HepG2 (cell line): ENCODE measurements around the gene TNFAIP6. TPM values are rescaled to one million over a fixed set of nuclear protein-coding genes. Genes with fewer than 3 reads are reported as not detected.
A peak's percentile ranks its signal among the peaks of the same experiment; 100 is the strongest.

Source experiments
- ARHGAP35 ChIP-seq: sonication (generic); formaldehyde crosslinking; IDR thresholded peaks from 2 replicates; pipeline ENCODE4 v1.9.0; 2022; ENCODE audit warnings: mild to moderate bottlenecking, inconsistent platforms, moderate library complexity, missing genetic modification reagents, borderline replicate concordance
- ARNT ChIP-seq: fragments of 450-650 bp; IDR thresholded peaks from 2 replicates; pipeline ENCODE4 v1.6.1; 2017
- BCL3 ChIP-seq: sonication (generic); formaldehyde crosslinking; IDR thresholded peaks from 2 replicates; pipeline ENCODE4 v1.5.1; 2020; ENCODE audit warnings: mild to moderate bottlenecking, missing genetic modification reagents, moderate library complexity
- BCLAF1 ChIP-seq: fragments of 450-650 bp; IDR thresholded peaks from 2 replicates; pipeline ENCODE4 v1.6.1; 2017; ENCODE audit warnings: mild to moderate bottlenecking
- FOXO1 ChIP-seq: sonication (generic); formaldehyde crosslinking; IDR thresholded peaks from 2 replicates; pipeline ENCODE4 v1.4.0; 2020; ENCODE audit warnings: missing genetic modification reagents
- GFI1 ChIP-seq: sonication (generic); formaldehyde crosslinking; IDR thresholded peaks from 2 replicates; pipeline ENCODE4 v1.5.0; 2020; ENCODE audit warnings: missing genetic modification reagents, mild to moderate bottlenecking, borderline replicate concordance
- JARID2 ChIP-seq: sonication (generic); formaldehyde crosslinking; IDR thresholded peaks from 2 replicates; pipeline ENCODE4 v1.8.1; 2023; ENCODE audit warnings: missing genetic modification reagents, inconsistent platforms; ENCODE audit not compliant: insufficient replicate concordance
- MEF2D ChIP-seq: sonication (generic); formaldehyde crosslinking; IDR thresholded peaks from 2 replicates; pipeline ENCODE4 v1.5.1; 2020; ENCODE audit warnings: mild to moderate bottlenecking, missing genetic modification reagents
- NFRKB ChIP-seq: fragments of 450-650 bp; IDR thresholded peaks from 2 replicates; pipeline ENCODE4 v1.6.1; 2017
- PCBP2 ChIP-seq: fragments of 200-400 bp; formaldehyde crosslinking; optimal IDR thresholded peaks from 2 replicates; pipeline ENCODE3; 2018; ENCODE audit warnings: low read length, low read depth; ENCODE audit not compliant: poor library complexity, severe bottlenecking
- PHF21A ChIP-seq: sonication (generic); formaldehyde crosslinking; IDR thresholded peaks from 2 replicates; pipeline ENCODE4 v1.5.0; 2020; ENCODE audit warnings: mild to moderate bottlenecking, missing genetic modification reagents
- ZBTB43 ChIP-seq: sonication (generic); formaldehyde crosslinking; conservative IDR thresholded peaks from 2 replicates; pipeline ENCODE4 v1.4.0; 2020; ENCODE audit warnings: missing genetic modification reagents
- ZFP90 ChIP-seq: sonication (generic); formaldehyde crosslinking; IDR thresholded peaks from 2 replicates; pipeline ENCODE4 v1.8.0; 2022; ENCODE audit warnings: missing genetic modification reagents, mild to moderate bottlenecking, inconsistent platforms, borderline replicate concordance
- ZNF136 ChIP-seq: sonication (generic); formaldehyde crosslinking; IDR thresholded peaks from 2 replicates; pipeline ENCODE4 v1.8.1; 2022; ENCODE audit warnings: low read depth, mild to moderate bottlenecking, moderate library complexity, missing genetic modification reagents
- ZNF446 ChIP-seq: sonication (generic); formaldehyde crosslinking; IDR thresholded peaks from 2 replicates; pipeline ENCODE4 v1.5.0; 2020; ENCODE audit warnings: mild to moderate bottlenecking, missing genetic modification reagents
- ZNF629 ChIP-seq: sonication (generic); formaldehyde crosslinking; conservative IDR thresholded peaks from 2 replicates; pipeline ENCODE4 v1.5.0; 2020; ENCODE audit warnings: missing genetic modification reagents
- ZNF7 ChIP-seq: IDR thresholded peaks from 2 replicates; pipeline ENCODE4 v1.6.1; 2016; ENCODE audit warnings: missing biosample characterization, missing genetic modification reagents
- polyA plus RNA-seq, 8 experiments: library from polyadenylated mRNA; depleted of rRNA in 3 of 8; stranded (reverse) in 7 of 8; unstranded in 1 of 8; fragments of >200 nt; fragmentation: Illumina TruSeq in 4 of 8; extraction: Trizol in 4 of 8; gene quantifications; 2 replicates each; pipeline versions ENCODE4 v1.2.1 to v1.2.3, GENCODE V29; 2011 to 2016; ENCODE audit warnings: low read depth in 4 of 8, missing spikeins in 1 of 8, mixed read lengths in 1 of 8; ENCODE audit not compliant: insufficient read depth in 1 of 8
- total RNA-seq, 5 experiments: library from RNA; depleted of rRNA; stranded (reverse); fragments of >200 nt; fragmentation: Illumina TruSeq; extraction: Trizol; gene quantifications; 2 replicates each; pipeline ENCODE4 v1.2.3, GENCODE V29; 2016; ENCODE audit warnings: low read depth in 1 of 5

Gene TNFAIP6
- total and polyA plus RNA-seq, 2 of the 13 experiments (the other 11 are each of a cell fraction or from before 2014, with no cell fraction given) = not detected

GRCh38 chr2:151409601-151410484 lies 52.5 kb downstream of the TNFAIP6 start, which contains the start of gene RIF1 (continued):
- TF ChIP-seq BCL3 = peak; percentile 89; the same call in 1 of the 2 replicates
- peak; percentile 93; the same call in 1 of the 2 replicates for TF ChIP-seq ZNF446 (CRISPR knock-in tag)
- peak; percentile 6; the same call in 1 of the 2 replicates for TF ChIP-seq ARHGAP35 (CRISPR knock-in tag)
- TF ChIP-seq BCLAF1 = no peak
- peak; percentile 51; the same call in 1 of the 2 replicates for TF ChIP-seq ZBTB43 (CRISPR knock-in tag)
- TF ChIP-seq FOXO1 (CRISPR knock-in tag) = peak; percentile 88; the same call in 1 of the 2 replicates
- peak; percentile 80 for TF ChIP-seq NFRKB
- TF ChIP-seq MEF2D = peak; percentile 87; the same call in 1 of the 2 replicates
- TF ChIP-seq ARNT = no peak
- peak; percentile 81 for TF ChIP-seq ZNF136 (CRISPR knock-in tag)
- TF ChIP-seq ZNF7 (CRISPR knock-in tag) = no peak
- peak; percentile 70; the same call in 1 of the 2 replicates for TF ChIP-seq ZFP90 (CRISPR knock-in tag)
- no peak for TF ChIP-seq PCBP2
- peak; percentile 65; the same call in 1 of the 2 replicates for TF ChIP-seq PHF21A
- TF ChIP-seq JARID2 (CRISPR knock-in tag) = peak; percentile 59
- TF ChIP-seq ZNF629 (CRISPR knock-in tag) = no peak
- TF ChIP-seq GFI1 (CRISPR knock-in tag) = peak; percentile 16; the same call in 1 of the 2 replicates
